Measurements from ENCODE around the gene C20orf202. TPM values are rescaled to one million over a fixed set of nuclear protein-coding genes. Genes with fewer than 3 reads are reported as not detected.

Gene C20orf202
- total and polyA plus RNA-seq, 2 experiments from 2014 or later = not detected

GRCh38 chr20:1242530-1242929, 39.3 kb downstream of the C20orf202 start:
- Histone ChIP-seq H3K4me1 (ENCODE audit: insufficient read depth) (no peaks in the 10 kb centered on the region), H3K79me2 (replicated peaks; ENCODE audit: insufficient read depth) (no peaks in the 10 kb centered on the region)
- no peak for ATAC-seq

More at GRCh38 chr20:1242530-1242929, 39.3 kb downstream of the C20orf202 start:
- H3K27ac Mint-ChIP-seq = no peak overlapping the region
- Histone ChIP-seq H3K4me3 (no peak overlapping the region), H2AFZ (no peak overlapping the region), H3K27ac (ENCODE audit: low read depth) (no peak overlapping the region), H3K36me3 (ENCODE audit: insufficient read depth) (no peaks in the 10 kb centered on the region), H3F3A (replicated peaks; ENCODE audit: low read depth) (no peaks in the 10 kb centered on the region), H4K20me1 (replicated peaks; ENCODE audit: insufficient read depth) (no peaks in the 10 kb centered on the region), H3K27me3 (ENCODE audit: insufficient read depth) (no peaks in the 10 kb centered on the region), H3K4me2 (no peak overlapping the region), H3K9me2 (ENCODE audit: insufficient read depth) (no peaks in the 10 kb centered on the region)
- TF ChIP-seq ZNF331 (CRISPR knock-in tag; IDR thresholded peaks at IDR 0.05; ENCODE audit: low read depth) (no peak), REST (IDR thresholded peaks at IDR 0.05; ENCODE audit: unreplicated experiment) (no peak), CREB1 (CRISPR knock-in tag; IDR thresholded peaks at IDR 0.05; ENCODE audit: low read depth) (no peak), ZNF462 (CRISPR knock-in tag; IDR thresholded peaks at IDR 0.05) (no peak), ETS1 (IDR thresholded peaks at IDR 0.05) (no peak), STAT1 (IDR thresholded peaks at IDR 0.05; ENCODE audit: unreplicated experiment) (no peak), EZH2 (IDR thresholded peaks at IDR 0.05; ENCODE audit: low read depth, unreplicated experiment) (no peak), NANOG (IDR thresholded peaks at IDR 0.05; ENCODE audit: borderline replicate concordance) (no peak), EZH2phosphoT487 (IDR thresholded peaks at IDR 0.05; ENCODE audit: unreplicated experiment) (no peak)
- no peaks in the 10 kb centered on the region for H3K9me3 Mint-ChIP-seq
- H3K27me3 Mint-ChIP-seq (ENCODE audit: insufficient read depth, low read depth, poor library complexity) = no peaks in the 10 kb centered on the region
- H3K36me3 Mint-ChIP-seq (ENCODE audit: low read depth) = no peaks in the 10 kb centered on the region
- DNase-seq (ENCODE audit: low spot score) = no peak
- H3K4me3 Mint-ChIP-seq = no peak overlapping the region
- peaks cover 5% of the 10 kb centered on the region; the same call in 2 of the 3 replicates for H3K4me1 Mint-ChIP-seq
